ENCODE results near the gene GABARAPL2.
A peak's percentile ranks its signal among the peaks of the same experiment; 100 is the strongest.
"Not testable (repeated sequence)": the region's sequence is repeated elsewhere in the genome, so short reads cannot be mapped to it uniquely, and the experiment has no call there.

GABARAPL2 gene

DNA sequence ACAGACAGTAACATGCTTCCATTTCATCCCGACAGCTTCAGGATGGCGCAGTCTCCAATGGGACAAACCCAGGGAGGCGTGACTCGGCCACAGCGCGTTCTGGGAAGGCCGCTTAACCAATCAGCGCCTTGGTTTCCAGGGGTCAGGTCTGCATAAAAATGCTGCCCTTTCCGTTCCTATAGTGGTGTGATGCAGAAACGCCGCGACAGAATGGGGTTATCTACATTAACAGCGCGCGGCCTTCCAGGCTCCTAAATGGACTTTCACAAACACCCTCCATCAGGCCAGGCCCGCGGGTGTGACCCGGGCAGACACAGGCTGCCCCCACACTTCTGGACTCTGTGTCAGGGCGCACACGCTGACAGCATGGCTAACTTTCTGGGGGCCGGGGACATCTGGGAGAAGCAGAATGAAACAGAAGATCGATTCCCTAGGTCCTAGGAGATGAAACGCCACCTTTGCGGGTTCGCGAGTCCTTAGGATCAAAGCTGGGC lies 10.9 kb upstream of the GABARAPL2 start:
- peak; percentile 60 for DNase-seq

DNA sequence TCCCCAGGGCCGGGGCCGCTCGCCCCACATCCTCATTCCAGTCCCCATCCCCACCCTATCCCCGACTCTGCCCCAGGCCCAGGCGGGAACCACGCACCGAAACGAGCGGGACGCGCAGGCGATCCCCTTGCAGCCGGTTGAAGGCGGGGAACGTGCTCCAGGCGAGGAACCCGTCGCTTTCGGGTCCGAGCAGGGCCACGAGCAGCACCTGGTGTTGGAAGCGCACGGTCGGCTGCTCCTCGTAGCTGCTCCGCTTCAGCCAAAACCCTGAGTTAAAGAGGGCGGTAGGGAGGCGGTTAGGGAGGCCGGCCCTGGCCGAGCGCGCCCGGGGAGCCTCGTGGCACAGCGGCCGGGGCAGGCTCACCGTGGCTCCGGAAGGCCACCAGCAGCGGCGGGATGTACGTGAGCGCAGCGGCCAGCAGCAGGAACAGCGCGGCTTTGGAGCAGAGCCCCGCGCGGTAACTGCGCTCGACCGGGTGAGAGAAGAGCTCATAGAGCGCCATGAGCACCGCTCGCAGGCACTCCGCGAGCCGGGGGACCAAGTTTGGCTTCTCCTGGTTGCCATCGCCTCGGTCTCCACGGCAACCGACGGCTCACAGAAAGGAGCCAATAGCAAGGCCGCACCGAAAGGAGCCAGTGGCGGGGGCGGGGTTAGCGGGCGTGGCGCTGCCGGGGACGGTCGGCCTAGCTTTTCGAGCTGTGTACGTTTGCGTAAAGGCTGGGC lies 10.3 kb upstream of the GABARAPL2 start, which contains the start of gene TMEM231:
TSS of gene TMEM231 (minus strand) at position 546 of the 724 bp plus-strand sequence. CDS start at position 503, 43 bp downstream.
- DNase-seq, result peak; percentile 97

DNA sequence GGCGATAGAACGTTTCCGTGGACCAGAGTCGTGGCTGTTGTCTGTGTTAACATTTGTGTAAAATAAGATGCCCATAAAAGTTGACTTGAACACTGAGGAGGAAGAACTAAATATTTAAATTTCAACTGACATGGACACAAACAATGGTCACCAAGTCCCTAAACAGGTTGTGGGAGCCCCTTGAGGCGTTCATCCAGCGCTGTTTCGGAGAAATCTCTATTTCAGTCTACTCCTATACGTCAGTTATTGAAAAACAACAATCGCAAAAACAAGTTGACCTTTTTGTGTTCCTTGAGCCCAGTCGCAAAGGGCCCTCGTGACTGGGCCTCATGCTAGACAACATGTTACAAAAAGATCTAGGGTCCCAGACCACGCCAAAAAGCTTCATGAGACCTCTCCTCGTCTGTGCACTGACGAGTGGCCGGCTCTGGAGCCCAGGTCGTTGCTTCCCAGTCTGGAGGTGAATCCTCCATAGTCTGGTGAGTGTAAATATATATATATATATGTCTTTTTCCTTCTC lies 9.7 kb upstream of the GABARAPL2 start:
- DNase-seq, result no peak

DNA sequence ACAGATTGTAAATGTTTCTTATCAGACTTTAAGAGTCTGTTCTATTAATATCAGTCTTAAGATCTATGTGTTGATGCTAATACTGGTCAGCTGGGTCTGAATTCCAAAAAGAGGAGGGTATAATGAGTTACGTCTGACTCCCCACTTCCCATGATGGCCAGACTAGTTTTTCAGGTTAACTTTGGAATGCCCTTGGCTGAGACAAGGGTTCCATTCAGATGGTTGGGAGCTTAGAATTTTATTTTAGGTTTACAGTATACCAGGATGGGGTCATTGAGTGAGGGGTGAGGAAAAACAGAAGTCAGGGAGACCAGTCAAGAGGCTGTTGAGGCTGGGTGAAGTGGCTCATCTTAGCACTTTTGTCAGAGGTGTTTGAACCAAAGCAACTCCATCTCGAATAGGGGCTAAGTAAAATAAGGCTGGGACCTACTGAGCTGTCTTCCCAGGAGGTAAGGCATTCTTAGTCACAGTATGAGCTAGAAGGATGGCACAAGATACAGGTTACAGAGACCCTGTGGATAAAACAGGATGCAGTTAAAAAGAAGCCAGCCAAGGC lies 7.3 kb upstream of the GABARAPL2 start:
- no peak for DNase-seq

DNA sequence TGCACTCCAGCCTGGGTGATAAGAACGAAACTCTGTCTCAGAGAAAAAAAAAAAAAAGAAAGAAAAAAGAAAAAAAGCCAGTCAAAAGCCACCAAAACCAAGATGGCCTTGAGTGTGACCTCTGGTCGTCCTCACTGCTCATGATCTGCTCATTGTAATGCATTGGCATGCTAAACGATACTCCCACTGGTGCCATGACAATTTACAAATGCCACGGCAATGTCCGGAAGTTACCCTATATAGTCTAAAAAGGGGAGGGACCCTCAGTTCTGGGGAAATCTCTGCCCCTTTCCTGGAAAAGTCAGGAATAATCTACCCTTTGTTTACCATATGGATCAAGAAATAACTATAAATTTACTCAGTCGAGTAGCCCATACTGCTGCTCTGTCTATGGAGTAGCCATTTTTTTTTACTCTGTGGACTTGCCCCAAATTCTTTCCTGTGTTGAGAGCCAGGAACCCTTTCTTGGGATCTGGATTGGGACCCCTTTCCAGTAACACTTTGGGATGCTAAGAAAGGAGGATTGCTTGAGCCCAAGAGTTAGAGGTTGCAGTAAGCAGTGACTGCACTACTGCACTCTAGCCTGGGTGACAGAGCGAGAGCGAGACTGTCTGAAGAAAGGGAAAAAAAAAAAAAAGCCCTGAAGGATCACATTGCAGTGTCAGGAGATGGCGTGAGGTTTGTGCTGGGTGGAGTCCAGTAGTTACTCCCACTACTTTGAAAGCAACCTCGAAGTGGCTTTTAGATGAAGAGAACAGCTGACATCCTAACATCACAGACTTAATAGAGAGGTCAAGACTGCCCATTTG lies 6.4 kb upstream of the GABARAPL2 start:
- no peak for DNase-seq

DNA sequence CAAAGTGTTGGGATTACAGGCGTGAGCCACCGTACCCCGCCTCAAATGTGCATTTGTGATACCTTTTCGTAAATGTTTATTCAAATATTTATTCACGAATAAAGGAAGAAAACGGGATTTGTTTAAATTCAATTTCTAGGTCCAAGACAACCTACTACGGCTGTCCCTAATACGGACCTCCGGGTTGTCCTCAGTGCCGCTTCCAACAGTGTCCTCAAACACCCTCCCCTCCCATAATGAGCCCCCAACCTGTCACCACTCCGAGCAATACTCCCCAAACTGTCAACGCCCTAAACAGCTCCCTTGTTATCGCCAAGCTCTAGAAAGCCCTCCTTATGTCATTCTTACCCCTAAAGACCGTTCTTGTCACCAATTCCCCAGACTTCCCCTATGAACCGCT lies 539 bp upstream of the GABARAPL2 start:
- DNase-seq, result no peak

DNA sequence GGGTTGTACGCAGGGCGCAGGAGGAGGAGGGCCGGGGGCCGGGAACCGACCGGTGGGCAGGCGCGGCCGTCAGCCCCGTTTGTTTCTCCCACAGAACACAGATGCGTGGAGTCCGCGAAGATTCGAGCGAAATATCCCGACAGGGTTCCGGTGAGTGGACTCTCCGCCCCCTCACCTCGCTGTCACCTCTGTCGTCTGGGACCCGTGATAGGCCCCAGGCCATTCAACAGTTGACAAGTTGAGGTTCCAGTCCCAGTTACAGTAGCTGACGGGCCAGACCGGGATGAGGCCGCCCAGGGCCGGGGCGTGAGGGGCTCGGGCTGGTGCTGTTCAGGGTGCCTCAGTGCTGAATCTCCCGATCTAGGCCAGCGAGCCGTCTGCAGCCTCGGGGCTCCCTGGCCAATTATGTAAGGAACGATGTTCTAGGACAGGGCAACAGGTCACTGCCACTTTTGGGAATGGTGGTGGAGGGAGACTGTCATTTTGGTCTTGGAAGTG lies 628 bp downstream of the GABARAPL2 start:
- peak; percentile 60 for DNase-seq

DNA sequence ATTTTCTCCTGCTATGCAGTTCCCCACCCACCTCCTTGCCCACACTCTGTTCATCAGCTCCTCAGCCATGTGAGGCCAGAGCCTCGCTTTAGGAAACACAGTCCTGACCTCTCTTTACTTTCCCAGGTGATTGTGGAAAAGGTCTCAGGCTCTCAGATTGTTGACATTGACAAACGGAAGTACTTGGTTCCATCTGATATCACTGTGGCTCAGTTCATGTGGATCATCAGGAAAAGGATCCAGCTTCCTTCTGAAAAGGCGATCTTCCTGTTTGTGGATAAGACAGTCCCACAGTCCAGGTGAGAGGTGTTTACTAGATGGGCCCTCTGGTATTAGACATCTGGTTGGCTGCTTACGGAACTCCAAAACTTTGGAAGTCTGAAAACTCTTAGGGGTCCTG lies 1.7 kb downstream of the GABARAPL2 start:
- no peak for DNase-seq

DNA sequence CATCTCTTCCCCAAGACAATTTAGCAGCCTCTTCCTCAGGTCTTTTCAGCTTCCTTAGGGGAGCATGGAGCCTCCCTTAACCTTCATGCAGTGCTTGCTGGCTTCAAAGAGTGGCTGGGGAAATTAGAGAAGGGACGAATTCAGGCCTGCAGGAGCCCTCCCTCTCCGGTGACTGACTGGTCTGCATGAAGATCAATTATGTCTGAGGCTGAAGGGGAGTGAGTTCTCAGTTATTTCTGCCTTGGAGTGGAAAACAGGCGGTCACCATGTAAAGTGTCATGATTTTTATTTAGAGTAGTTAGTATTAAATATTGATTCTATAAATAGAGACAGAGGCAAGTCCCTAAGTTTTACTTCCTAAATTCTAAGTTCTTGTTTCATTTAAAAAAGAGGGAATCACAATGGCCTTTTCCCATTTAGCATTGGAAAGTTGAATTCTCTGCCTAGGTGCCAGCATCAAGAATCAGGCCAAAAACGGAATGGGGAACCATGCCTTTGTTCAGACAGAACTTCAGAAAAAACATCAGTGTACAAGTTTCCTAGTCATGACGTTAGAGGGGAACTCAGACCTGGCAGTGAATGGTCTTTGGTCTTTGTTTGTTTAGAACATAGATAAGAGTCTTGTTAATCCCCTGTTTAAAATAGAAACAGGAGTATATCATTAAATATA lies 4.4 kb downstream of the GABARAPL2 start:
- no peak for DNase-seq

DNA sequence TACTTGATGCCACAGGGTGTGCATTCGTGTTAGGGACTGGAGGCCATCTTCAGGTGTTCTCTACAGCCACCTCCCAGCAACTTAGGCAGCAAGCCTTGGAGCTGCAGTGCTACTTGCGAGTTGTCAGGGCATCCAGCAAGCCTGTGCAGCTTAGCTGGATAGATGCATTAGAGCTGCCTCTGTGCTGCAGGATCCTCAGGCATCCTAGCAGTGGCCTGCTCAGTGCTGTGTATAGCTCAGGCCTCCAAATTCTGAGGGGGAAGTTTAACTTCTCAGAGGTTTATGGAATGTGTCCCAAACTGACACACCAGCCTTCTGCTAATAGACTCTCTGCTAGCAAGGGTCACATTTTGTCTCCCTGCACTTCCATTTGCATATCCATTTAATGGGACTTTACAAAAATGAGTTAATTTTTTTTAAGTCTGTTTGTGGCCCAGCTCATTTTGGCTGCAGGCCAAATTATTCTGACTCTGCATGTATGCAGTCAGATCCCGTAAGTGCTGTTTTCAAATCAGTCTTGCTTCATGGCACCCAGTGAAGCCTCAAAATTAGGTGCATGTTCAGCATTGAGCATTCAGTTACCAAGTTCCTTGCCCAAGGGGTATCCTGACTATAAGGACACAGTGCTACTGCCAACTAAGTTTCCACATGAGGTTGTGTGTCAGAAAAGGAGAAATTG lies 6.8 kb downstream of the GABARAPL2 start:
- DNase-seq, result no peak

DNA sequence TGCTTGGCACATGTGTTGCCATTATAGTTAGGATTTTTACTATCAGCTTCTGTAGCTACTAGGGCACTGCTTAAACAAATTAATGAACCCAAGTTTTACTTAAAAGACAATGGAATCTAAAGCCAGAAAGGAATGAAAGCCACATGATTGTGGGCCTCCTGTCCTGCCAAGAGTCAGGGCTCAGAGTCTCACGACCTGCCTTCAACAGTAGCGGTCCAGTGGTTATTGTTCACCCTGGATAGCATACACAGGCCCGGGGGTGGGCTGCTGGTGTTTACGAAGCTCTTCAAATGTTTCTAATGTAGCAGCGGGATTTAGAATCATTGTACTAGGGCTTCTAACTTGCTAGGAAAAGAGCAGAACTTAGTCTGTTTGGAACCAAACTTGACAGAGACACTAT lies 7.8 kb downstream of the GABARAPL2 start:
- no peak for DNase-seq

DNA sequence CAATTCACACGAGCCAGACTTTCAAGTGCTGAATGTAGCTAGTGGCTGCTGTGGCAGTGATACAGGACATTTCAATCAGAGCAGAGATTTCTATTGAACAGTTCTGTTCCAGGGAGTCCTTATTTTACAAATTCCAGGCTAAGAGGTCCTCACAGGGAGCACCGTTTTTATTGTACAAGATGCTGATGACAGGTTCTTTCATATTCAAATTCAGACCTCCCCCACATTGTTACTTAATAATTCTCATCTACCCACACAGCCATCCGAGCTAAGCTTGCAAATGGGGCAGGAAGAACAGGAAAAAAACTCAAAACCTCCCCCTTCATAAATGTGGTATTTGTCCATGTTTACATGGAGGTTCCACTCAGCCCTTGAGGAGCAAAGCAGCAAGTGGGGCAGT lies 9.8 kb downstream of the GABARAPL2 start:
- no peak for DNase-seq

DNA sequence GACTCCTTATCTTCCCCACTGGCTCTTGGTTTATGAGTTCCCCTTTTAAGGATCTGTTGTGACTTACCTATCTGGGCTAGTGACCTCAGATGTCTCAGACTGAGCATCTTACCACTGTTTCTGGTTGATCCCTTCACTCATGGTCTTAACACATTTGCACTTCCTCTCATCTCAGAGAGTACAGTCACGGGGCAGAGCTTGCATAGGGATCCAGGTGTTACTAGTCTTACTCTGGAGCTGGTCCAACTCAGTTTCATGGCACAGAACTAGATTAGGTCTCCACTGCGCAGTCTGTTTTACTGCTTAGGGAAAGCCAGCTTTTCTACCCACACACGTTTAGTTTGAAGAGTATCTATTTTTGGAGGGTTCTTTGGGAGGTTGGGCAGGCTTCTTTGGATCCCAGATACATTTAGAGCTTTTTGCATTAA lies 10.2 kb downstream of the GABARAPL2 start:
- DNase-seq, result no peak

DNA sequence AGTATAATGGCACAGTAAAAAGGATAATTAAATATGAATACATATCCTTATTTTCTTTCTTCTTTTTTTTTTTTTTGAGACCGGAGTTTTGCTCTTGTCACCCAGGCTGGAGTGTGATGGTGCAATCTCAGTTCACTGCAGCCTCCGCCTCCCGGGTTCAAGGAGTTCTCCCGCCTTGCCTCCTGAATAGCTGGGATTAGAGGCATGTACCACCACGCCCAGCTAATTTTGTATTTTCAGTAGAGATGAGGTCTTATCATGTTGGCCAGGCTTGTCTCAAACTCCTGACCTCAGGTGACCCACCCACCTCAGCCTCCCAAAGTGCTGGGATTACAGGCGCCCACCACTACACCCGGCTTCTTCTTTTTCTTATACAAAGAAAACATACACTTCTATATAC lies 12.0 kb downstream of the GABARAPL2 start:
- DNase-seq, result no peak

DNA sequence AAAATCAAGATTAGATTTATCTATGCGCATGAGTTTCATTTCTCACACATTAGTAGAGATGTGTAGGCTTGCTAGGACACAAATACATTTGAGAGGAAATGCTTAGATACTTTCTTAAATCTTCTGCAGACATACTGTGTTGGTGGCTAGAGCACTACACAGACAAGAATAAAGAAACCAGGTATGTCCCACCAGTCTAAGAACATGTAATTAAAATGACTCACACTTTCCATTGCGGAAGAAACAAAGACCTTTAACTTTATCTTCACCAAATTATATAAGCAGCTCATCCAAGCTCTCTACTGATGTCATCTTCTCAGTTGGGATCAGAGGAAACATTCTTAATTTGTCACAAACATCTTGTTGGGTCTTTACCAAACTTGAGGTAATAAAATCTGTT lies 12.5 kb downstream of the GABARAPL2 start:
- DNase-seq, result no peak

DNA sequence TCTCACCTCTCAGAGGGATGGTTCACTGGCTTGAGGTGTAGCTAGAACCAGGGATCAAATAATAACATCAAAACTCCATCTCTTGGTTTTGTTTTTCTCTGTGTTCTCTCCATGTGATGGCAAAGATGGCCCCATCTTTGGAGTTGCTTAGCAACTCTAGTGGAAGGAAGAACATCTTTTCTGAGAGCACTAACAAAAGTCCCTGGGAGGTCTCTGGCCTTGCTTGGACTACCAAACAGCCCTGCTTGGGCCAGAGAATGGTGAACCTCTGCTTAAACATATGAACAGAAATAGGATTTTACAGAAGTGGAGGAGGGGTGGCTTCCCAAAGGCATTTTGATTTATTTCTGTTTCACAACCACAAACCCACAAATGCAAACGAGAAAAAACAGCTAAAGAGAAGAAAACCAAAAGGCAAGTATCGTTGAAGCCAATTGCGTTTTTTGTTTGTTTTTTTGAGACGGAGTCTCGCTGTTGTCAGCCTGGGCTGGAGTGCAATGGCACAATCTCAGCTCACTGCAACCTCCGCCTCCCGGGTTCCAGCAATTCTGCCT lies 13.2 kb downstream of the GABARAPL2 start:
- no peak for DNase-seq

DNA sequence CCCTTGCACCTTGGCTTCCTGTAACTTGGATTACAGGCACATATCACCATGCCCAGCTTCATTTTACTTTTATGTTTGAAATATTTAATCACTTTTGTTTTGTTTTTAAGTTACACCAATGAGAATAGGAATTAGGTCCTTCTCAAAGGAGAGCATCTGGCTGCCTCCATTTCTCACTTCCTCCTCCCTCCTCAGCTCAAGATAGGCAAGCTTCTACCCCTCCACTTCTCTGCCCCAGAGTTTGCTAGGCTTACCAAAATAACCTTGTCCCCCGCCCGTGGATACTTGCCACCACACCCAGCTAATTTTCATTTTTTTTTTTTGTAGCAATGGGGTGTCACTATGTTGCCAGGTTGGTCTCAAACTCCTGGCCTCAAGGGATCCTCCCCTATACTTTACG lies 17.9 kb downstream of the GABARAPL2 start:
- no peak for DNase-seq

DNA sequence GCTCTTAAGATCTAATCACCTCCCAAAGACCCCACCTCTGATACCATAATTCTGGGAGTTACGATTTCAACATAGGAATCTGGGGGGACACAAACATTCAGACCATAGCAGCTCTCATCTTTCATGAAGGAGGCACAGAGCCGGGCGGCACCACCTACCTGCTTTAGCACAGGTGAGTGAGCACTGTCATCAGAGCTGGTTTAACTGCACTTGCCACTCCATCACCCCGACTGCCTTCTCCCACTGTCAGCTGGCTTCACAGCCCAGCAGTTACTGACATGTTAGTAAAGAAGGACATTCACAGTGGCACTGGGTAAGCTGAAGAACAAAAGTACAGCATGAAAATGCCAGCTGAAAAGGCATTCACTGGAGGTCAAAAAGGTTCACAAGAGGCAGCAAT lies 22.5 kb downstream of the GABARAPL2 start:
- no peak for DNase-seq

DNA sequence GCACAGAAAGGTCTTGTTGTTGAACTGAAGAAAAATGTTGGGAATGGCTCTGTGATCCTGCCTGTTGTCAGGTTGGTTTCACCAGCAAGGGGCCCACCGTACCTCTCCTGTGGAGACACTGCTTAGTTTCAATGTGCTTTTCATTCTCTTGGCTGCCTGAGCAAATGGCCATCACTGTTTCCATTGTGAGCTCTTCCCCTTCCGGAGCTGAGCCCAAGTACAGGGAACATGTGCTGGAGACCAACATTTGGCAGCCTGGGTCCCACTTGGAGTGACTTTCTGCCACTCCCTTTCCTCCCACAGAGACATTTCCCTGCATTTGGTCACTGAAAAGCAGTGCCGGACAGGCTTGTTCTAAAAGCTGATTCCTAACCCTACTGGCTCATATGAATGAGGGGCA lies 23.1 kb downstream of the GABARAPL2 start:
- no peak for DNase-seq

DNA sequence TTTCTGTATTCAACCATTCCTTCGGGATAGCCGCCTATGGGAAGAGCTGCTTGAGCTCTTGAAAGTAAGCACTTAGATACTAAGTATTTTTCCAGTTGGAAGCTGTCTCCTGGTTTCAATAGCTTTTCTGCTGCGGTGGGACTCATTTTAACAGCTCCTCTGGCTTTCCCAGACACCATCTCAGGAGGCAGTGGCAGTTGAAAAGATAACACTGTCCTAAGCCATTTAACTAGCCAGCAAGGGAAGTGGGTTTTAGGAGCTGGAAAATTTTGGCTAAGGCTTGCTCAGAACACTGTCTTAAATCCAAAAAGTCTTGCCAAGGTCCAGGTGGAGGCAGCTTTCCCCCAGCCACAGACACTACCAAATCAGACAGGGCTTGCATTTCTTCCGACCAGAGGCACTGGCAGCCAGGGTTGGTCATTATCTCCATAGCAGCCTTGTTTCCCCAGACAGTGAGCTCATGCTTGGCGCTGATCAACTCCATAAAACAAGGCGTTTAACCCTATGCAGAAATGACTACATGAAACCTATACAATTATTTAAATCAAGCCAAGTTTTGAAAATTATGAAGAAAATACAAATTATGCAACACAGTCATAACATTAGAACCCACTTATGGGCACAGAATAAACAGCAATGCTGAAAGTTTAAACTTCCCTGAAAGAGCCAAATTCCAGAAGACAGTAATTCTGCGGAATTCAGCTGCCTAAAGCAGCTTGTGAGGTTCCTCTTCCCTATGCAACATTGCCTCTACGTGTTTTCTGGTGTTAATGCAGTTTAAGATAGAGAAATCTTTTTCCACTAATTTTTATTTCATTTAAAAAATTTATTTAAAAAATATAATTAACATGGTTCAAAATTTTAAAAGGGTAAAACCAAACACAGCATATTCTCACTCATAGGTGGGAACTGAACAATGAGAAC lies 25.0 kb downstream of the GABARAPL2 start:
- no peak for DNase-seq

DNA sequence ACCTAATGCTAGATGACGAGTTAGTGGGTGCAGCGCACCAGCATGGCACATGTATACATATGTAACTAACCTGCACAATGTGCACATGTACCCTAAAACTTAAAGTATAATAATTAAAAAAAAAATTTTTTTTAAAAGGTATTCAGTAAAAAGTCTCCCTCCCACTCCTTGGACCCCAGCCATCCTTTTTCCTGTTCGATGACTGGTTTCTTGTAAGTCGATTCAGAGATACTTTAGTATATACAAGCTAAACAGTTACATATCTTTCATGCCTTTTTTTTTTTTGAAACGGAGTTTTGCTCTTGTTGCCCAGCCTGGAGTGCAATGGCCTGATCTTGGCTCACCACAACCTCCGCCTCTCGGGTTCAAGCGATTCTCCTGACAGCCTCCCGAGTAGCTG lies 25.7 kb downstream of the GABARAPL2 start:
- DNase-seq, result not testable (repeated sequence)

Measured in activated CD8-positive, alpha-beta memory T cell treated with anti-CD3 and anti-CD28 coated beads for 24 hours (primary cell).